Ascending aorta (tissue), 2 donors: ENCODE results near the gene WDR37. TPM values are rescaled to one million over a fixed set of nuclear protein-coding genes. Genes with fewer than 3 reads are reported as not detected.
A peak's percentile ranks its signal among the peaks of the same experiment; 100 is the strongest.

Source experiments
- DNase-seq, 2 donors: peaks; one replicate each; pipeline ENCODE4 v3.0.0-alpha.2; 2019; ENCODE audit warnings: low spot score in 2 of 2
- H3K27ac ChIP-seq, 2 donors: fragments of 200-600 bp; sonication (generic); one replicate each; pipeline ENCODE4 v1.5.1; 2016 to 2017; ENCODE audit warnings: mild to moderate bottlenecking in 1 of 2
- H3K27me3 ChIP-seq: fragments of 200-600 bp; sonication (generic); one replicate; pipeline ENCODE4 v1.5.1; 2017
- H3K36me3 ChIP-seq, 2 donors: fragments of 200-600 bp; sonication (generic); one replicate each; pipeline ENCODE4 v1.5.1; 2016
- H3K4me1 ChIP-seq, 2 donors: fragments of 200-600 bp; sonication (generic); one replicate each; pipeline ENCODE4 v1.5.1; 2016 to 2017; ENCODE audit warnings: mild to moderate bottlenecking in 1 of 2
- H3K4me3 ChIP-seq, 2 donors: fragments of 200-600 bp; sonication (generic); one replicate each; pipeline ENCODE4 v1.5.1; 2016 to 2017; ENCODE audit warnings: mild to moderate bottlenecking in 1 of 2
- H3K9me3 ChIP-seq, 2 donors: fragments of 200-600 bp; sonication (generic); one replicate each; pipeline ENCODE4 v1.5.1; 2016
- CTCF ChIP-seq, 3 experiments: fragments of 200-600 bp in 2 of 3; fragments of 450-650 bp in 1 of 3; sonication (generic) in 2 of 3; IDR thresholded peaks; one replicate each; pipeline ENCODE4 v1.5.1; 2016 to 2019; ENCODE audit warnings: antibody characterized with exemption in 3 of 3, mild to moderate bottlenecking in 1 of 3, moderate library complexity in 1 of 3
- intact Hi-C: fragments of 100-400 bp; cut with DNase I; formaldehyde crosslinking; loops from one replicate; pipeline ENCODE4 v1.15.1; 2023
- total RNA-seq: library from RNA; depleted of rRNA; stranded (reverse); fragments of >200 nt; gene quantifications from one replicate; pipeline ENCODE4 v1.1.0, GENCODE V29; 2016

Gene WDR37
- total RNA-seq, 1 donor from 2014 or later: 4.4 TPM

GRCh38 chr10:1054684-1055083, 1.5 kb upstream of the WDR37 start:
- intact Hi-C loops: loop anchor here (5.0 kb wide), 1 partner anchor 542 kb away; no protein-coding TSS in a partner anchor
- peaks cover 6 to 21% of the 10 kb centered on the region in 2 donors for H3K4me1 ChIP-seq
- peaks cover 3 to 10% of the 10 kb centered on the region in 2 donors for H3K36me3 ChIP-seq
- no peak for TF ChIP-seq CTCF (IDR thresholded peaks at IDR 0.05)
- no peak for DNase-seq
- no peaks in the 10 kb centered on the region for H3K27me3 ChIP-seq
- peak overlapping the region in 1 of 2 donors; percentile 76 for H3K4me3 ChIP-seq
- peak overlapping the region in 1 of 2 donors; percentile 100 for H3K27ac ChIP-seq
- no peaks in the 10 kb centered on the region for H3K9me3 ChIP-seq

- peaks cover 6 to 12% of the 10 kb centered on the region in 2 donors for H3K4me1 ChIP-seq
- peak overlapping the region; percentile 76 to 95 for H3K4me3 ChIP-seq
- no peaks in the 10 kb centered on the region for H3K27me3 ChIP-seq
- peak overlapping the region; percentile 97 to 100 for H3K27ac ChIP-seq
- TF ChIP-seq CTCF (IDR thresholded peaks at IDR 0.05): no peak
- H3K36me3 ChIP-seq: peaks cover 3 to 10% of the 10 kb centered on the region in 2 donors
- no peak for DNase-seq
- no peaks in the 10 kb centered on the region for H3K9me3 ChIP-seq
- intact Hi-C loops: loop anchor here (2.0 to 5.0 kb wide), 2 partner anchors 68 to 545 kb away; partner anchors contain the start of gene GTPBP4
Observed at GRCh38 chr10:1057106-1057657, 997 bp downstream of the WDR37 start.

- no peaks in the 10 kb centered on the region for H3K27me3 ChIP-seq
- H3K9me3 ChIP-seq: no peaks in the 10 kb centered on the region
- no peak for TF ChIP-seq CTCF (IDR thresholded peaks at IDR 0.05)
- intact Hi-C loops: loop anchor here (5.0 kb wide), 1 partner anchor 546 kb away; no protein-coding TSS in a partner anchor
- peaks cover 1 to 3% of the 10 kb centered on the region in 2 donors for H3K36me3 ChIP-seq
- H3K27ac ChIP-seq: no peak overlapping the region
- H3K4me1 ChIP-seq: peaks cover 6 to 12% of the 10 kb centered on the region in 2 donors
- no peak for DNase-seq
- H3K4me3 ChIP-seq: no peak overlapping the region
Observed at GRCh38 chr10:1058017-1058416, 1.8 kb downstream of the WDR37 start.

- intact Hi-C loops: loop anchor here (5.0 kb wide), 1 partner anchor 548 kb away; no protein-coding TSS in a partner anchor
- H3K4me1 ChIP-seq: peaks cover 4 to 6% of the 10 kb centered on the region in 2 donors
- H3K27me3 ChIP-seq: no peaks in the 10 kb centered on the region
Observed at GRCh38 chr10:1059902-1060301, 3.7 kb downstream of the WDR37 start.

GRCh38 chr10:1061930-1062774, 6.0 kb downstream of the WDR37 start:
- no peaks in the 10 kb centered on the region for H3K27me3 ChIP-seq
- DNase-seq: no peak
- no peak overlapping the region for H3K4me3 ChIP-seq
- H3K36me3 ChIP-seq: peaks cover 5 to 7% of the 10 kb centered on the region in 2 donors
- H3K27ac ChIP-seq: no peak overlapping the region
- no peak for TF ChIP-seq CTCF (IDR thresholded peaks at IDR 0.05)
- no peaks in the 10 kb centered on the region for H3K9me3 ChIP-seq
- no peaks in the 10 kb centered on the region for H3K4me1 ChIP-seq
- intact Hi-C loops: no loop called here

More at GRCh38 chr10:1059902-1060301, 3.7 kb downstream of the WDR37 start:
- no peaks in the 10 kb centered on the region for H3K9me3 ChIP-seq
- H3K27ac ChIP-seq: no peak overlapping the region
- no peak for DNase-seq
- TF ChIP-seq CTCF (IDR thresholded peaks at IDR 0.05): no peak
- no peak overlapping the region for H3K4me3 ChIP-seq
- H3K36me3 ChIP-seq: peaks cover 5 to 7% of the 10 kb centered on the region in 2 donors
